ENCODE data around the gene UBAP2. TPM values are rescaled to one million over a fixed set of nuclear protein-coding genes. Genes with fewer than 3 reads are reported as not detected.

UBAP2 gene
- total and polyA plus RNA-seq, 2 of the 4 experiments (the other 2 are of a cell fraction): 12.9 to 25.5 TPM

DNA sequence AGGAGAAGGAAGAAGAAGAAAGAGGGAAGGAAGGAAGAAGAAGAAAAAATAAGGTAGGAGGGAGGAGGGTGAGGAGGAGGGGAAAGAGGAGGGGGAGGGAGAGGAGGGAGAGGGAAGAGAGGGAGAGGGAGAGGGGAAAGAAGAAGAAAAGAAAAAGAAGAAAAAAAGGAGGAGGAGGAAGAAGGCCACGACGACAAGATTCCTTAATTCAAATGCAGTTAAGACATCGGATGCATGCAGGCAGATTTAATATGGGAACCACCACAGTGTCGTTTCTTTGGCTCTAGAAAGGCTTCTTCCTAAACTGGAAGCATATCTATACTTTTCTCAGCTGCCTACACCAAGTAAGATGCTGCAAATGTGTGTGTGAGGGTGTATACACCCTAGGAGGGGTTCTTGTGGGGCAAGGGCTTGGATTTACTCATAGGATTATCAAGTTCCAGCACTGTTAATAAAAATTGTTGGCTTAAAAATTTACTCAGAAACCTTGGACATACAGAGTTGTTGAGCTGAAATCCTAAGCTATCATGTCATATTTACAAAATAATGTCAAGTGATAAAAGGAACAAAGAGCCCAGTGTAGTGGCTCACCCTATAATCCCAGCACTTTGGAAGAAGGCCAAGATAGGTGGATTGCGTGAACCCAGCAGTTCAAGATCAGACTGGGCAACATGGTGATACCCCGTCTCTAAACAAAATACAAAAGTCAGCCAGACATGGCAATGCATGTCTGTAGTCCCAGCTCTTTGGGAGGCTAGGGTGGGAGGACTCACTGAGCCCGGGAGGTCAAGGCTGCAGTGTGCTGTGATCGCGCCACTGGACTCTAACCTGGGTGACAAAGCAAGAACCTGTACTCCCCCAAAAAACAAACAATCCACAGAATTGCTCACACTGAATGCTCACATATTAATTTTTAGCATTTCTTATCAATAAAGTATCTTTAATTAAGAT lies 108.5 kb downstream of the UBAP2 start:
- H3K9me3 ChIP-seq (ENCODE audit: control insufficient read depth, insufficient read depth, low read length): no peaks in the 10 kb centered on the region
- no peak for ATAC-seq (ENCODE audit: low read depth)
- H2BK5ac ChIP-seq (ENCODE audit: low read depth, low read length, poor library complexity, severe bottlenecking): no peak overlapping the region
- H4K20me1 ChIP-seq (ENCODE audit: insufficient read depth, low read length): no peaks in the 10 kb centered on the region; the same call in 1 of the 2 replicates
- intact Hi-C loops (cut with micrococcal nuclease): loop anchor here (5.0 kb wide), 1 partner anchor 132 kb away; no protein-coding TSS in a partner anchor
- TF ChIP-seq POLR2A (IDR thresholded peaks at IDR 0.05; ENCODE audit: low read depth, low read length) (no peak), FOS (IDR thresholded peaks at IDR 0.05; ENCODE audit: low read depth, low read length) (no peak), MAFK (IDR thresholded peaks at IDR 0.05; ENCODE audit: low read depth, low read length) (no peak), MXI1 (IDR thresholded peaks at IDR 0.05; ENCODE audit: borderline replicate concordance, low read depth, low read length) (no peak)
- H3K27me3 ChIP-seq (ENCODE audit: control insufficient read depth, insufficient read depth, low read length): no peaks in the 10 kb centered on the region
- no peak overlapping the region for H3K56ac ChIP-seq (ENCODE audit: extremely low read depth, insufficient read depth, low read length)
- DNase-seq: no peak
- H3K27ac ChIP-seq (ENCODE audit: insufficient read depth, low read length): no peak overlapping the region
- no peak overlapping the region for H4K5ac ChIP-seq (ENCODE audit: low read depth, low read length)
- no peak overlapping the region for H3K9ac ChIP-seq (ENCODE audit: low read depth, low read length)
- peaks cover 32 to 56% of the 10 kb centered on the region in 2 experiments for H3K79me1 ChIP-seq (ENCODE audit: low read depth in 1 of 2, low read length in 2 of 2)
- no peak overlapping the region for H3K14ac ChIP-seq (replicated peaks; ENCODE audit: low read depth, low read length)
- H3K18ac ChIP-seq (ENCODE audit: low read depth, low read length): no peak overlapping the region
- no TSS peak for BruUV-seq (replicated peaks)
- H3K4me2 ChIP-seq (ENCODE audit: low read depth, low read length): no peak overlapping the region
- dilution Hi-C loops (cut with HindIII; ENCODE audit: low sequenced_read_pairs, unreplicated experiment): no loop called here
- H3K4me3 ChIP-seq (ENCODE audit: insufficient read depth, low read depth, low read length): no peak overlapping the region
- no peak overlapping the region for H2AFZ ChIP-seq (replicated peaks; ENCODE audit: low read length, poor library complexity)
- in situ Hi-C loops (cut with MboI; ENCODE audit: low sequenced_read_pairs): no loop called here
- peaks cover 13% of the 10 kb centered on the region for H3K4me1 ChIP-seq (ENCODE audit: control insufficient read depth, insufficient read depth, low read length)
- H3K36me3 ChIP-seq (ENCODE audit: control insufficient read depth, insufficient read depth, low read length): peaks cover 26% of the 10 kb centered on the region
- no peak overlapping the region for H4K91ac ChIP-seq (ENCODE audit: insufficient read depth, low read depth, low read length)
- H3K4ac ChIP-seq (ENCODE audit: low read depth, low read length): no peak overlapping the region; the same call in 1 of the 2 replicates
- POLR2A ChIA-PET (ENCODE audit: unreplicated experiment): interaction anchor here (0.6 kb wide), 1 partner anchor 125 kb away, joined by 3 read pairs; no protein-coding TSS in a partner anchor
- H2AK9ac ChIP-seq (replicated peaks; ENCODE audit: low read depth, low read length, poor library complexity): peak overlapping the region; percentile 42
- H4K8ac ChIP-seq (ENCODE audit: low read depth in 2 of 2, low read length in 2 of 2): no peak overlapping the region
- H2BK15ac ChIP-seq (ENCODE audit: low read depth, low read length): no peak overlapping the region
- H2AK5ac ChIP-seq (ENCODE audit: low read depth, low read length): no peak overlapping the region
- peak overlapping the region; percentile 3; the same call in 1 of the 2 replicates for H3K23ac ChIP-seq (ENCODE audit: low read depth, low read length)
- no peak overlapping the region for H2BK120ac ChIP-seq (ENCODE audit: low read depth, low read length)
- no CpG with 5 or more reads among the region's 9 CpGs for WGBS, 2 experiments (ENCODE audit: extremely low coverage in 2 of 2, insufficient read length in 1 of 2)
- no peak overlapping the region for H2BK20ac ChIP-seq (ENCODE audit: low read depth, low read length)
- CTCF ChIA-PET: interaction anchor here (0.6 kb wide), 1 partner anchor 136 kb away, joined by 3 read pairs; no protein-coding TSS in a partner anchor
- peaks cover 18% of the 10 kb centered on the region; the same call in 1 of the 2 replicates for H3K9me1 ChIP-seq (ENCODE audit: insufficient read depth, low read length)
